ENCODE results near the gene ZNF862.
"Not testable (repeated sequence)": the region's sequence is repeated elsewhere in the genome, so short reads cannot be mapped to it uniquely, and the experiment has no call there.

Gene ZNF862

GRCh38 chr7:149880638-149881311, 42.6 kb downstream of the ZNF862 start:
- no peak for DNase-seq (ENCODE audit: low read depth)

DNA sequence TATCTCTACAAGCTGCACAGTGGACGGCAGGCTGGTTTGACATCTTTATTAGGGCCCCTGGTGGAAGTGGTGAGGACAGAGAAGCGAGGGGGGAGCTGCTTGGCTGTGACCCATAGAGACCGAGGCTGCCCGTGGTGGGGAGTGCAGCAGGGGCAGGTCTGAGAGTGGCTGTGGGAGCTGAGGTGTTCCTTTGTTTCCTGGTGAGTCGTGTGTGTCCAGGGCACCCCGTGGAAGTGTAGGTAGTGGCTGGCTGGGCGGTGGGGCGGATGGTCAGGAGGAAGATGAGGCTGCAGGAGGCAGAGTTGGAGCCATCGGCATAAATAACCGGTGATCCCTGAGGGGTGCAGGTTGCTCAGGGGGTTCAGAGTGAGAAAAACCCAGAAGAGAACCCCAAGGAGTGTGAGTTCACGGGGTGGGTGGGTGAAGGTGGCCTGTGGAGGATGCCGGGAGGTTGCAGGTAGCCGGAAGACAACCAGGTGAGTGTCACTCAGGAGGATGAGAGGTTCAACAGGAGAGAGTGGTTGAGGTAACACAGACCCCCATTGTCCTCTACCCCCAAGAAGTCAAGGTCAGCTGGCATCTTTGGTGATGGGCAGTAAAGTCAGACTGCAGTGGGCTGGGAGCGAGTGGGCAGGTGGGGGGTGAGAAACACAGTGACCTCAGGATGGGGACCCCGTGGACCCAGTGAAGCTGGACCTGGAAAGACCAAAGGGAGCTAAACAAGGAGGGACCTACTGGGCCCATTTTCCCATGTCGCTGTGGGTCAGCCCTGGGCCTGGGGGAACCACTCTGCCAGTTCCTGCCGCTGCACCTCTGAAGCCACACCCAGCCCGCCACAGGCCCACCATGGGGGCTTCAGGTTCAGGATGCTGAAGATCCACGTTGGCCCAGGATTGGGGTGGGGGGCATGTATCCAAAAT, 43.4 kb downstream of the ZNF862 start:
- DNase-seq (ENCODE audit: low read depth): no peak

- DNase-seq (ENCODE audit: low read depth): no peak
Measured at GRCh38 chr7:149882248-149883047, 44.3 kb downstream of the ZNF862 start.

GRCh38 chr7:149883048-149883438, 44.9 kb downstream of the ZNF862 start:
- DNase-seq (ENCODE audit: low read depth): no peak

DNA sequence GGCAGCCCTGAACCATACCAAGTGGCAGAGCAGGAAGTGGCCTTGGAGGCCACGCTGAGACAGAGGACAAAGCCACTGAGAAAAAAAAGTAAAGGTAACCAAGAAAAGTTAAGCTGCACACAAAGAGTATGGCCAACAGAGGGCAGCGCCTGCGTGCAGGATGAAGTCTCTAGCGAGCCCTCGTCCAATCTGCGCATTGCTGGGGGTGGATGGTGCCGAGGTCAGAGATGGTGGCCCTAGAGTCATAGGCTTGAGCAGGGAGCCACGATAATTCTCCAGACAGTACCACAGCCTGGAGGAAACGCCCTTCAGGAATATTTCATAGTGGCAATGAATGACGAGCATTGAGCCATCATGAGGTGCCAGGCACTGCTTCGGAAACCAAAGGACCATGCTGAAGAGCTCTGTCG, 45.3 kb downstream of the ZNF862 start:
- no peak for DNase-seq (ENCODE audit: low read depth)

DNA sequence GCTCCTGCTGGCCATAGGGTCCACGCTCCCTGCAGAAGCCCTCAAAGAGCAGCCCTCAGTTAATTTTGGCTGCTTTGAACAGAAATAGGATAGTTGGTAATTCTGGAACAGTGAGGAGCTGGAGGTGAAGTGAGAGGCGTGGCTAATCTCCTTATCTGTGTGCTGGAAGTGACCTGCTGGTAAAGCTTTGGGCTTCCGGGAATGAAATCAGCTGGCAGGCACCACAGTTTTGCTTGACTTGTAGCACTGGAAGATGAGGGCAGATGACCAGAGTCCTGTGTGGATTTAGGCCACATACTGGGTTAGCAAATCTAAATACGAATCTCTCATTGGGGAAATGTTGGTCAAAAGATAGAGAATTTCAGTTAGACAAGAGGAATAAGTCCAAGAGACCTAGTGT, 45.8 kb downstream of the ZNF862 start:
- DNase-seq (ENCODE audit: low read depth): no peak

DNA sequence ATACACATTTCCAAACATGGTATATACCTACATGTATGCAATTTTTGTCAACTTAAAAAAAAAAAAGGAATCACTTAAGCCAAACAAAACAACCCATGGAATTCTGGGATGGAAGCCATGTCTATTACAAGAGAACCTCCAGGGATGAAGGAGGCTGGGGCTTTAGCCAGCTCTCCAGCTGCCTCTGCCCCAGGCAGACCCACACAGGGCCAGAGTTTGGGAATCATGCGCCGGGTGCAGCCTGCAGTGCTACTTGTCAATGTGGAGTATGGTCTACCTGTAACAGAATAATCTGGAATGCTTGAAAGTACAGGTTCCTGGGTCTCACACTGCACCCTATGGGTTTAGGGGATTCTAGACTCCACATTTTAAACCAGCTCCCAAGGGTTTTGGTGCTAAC, 46.4 kb downstream of the ZNF862 start:
- no peak for DNase-seq (ENCODE audit: low read depth)

- DNase-seq (ENCODE audit: low read depth): no peak
Measured at GRCh38 chr7:149885191-149886017, 47.2 kb downstream of the ZNF862 start.

- DNase-seq (ENCODE audit: low read depth): no peak
Measured at GRCh38 chr7:149886018-149886415, 47.8 kb downstream of the ZNF862 start.

GRCh38 chr7:149887311-149887710, 49.1 kb downstream of the ZNF862 start:
- DNase-seq (ENCODE audit: low read depth): no peak

DNA sequence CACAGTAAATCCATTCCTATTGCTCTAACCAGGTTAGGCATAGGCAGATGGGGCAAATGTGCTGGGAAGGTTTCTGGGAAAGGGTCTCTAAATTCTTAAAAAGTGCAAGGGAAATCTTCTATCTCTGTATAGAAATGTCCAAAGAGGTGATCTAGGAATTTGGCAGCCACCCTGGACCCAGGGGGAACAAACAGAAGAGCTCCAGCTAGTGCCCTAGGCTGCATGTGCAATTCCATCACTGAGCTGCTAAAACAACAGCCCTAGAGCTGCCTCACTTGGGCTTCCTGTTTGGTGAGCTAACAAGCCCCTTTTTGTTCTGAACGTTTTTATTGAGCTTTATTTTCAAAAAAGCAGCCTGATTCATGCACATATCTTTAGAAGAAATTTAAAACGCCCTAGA, 52.5 kb downstream of the ZNF862 start:
- not testable (repeated sequence) for DNase-seq (ENCODE audit: low read depth)

DNA sequence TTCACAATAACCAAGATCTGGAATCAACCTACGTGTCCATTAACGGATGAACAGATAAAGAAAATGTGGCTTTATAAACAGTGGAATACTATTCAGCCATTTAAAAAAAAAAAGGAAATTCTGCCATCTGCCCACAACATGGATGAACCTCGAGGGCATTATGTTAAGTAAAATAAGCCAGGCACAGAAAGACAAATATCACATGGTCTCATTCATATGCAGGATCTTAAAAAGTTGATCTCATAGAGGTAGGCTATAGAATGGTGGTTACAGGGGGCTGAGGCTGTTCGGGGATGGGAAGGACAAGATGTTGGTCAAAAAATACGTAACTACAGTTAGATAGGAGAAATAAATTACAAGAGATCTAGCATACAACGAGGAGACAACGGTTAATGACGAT, 56.8 kb downstream of the ZNF862 start:
- DNase-seq (ENCODE audit: low read depth): not testable (repeated sequence)

- DNase-seq (ENCODE audit: low read depth): not testable (repeated sequence)
Measured at GRCh38 chr7:149907776-149908376, 69.7 kb downstream of the ZNF862 start.

DNA sequence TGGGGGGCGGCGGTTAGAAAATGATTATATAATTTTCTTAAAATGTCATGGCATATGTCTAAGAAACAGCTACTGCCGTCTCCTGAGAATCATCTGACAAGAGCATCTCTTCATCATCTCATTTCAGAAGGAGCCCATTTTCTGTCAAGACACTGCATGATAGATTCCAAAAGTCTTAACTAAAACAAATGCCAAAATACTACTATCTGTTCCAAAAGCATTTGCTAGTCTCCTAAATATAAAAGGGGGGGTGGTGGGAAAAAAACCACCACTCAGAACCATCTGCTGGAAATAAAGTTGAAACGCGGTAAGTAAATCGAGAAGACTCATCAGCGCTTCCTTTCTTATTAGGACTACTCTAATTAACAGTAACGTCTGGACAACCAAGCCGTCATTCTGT, 72.0 kb downstream of the ZNF862 start:
- DNase-seq (ENCODE audit: low read depth): not testable (repeated sequence)

GRCh38 chr7:149912126-149912525, 74.0 kb downstream of the ZNF862 start:
- not testable (repeated sequence) for DNase-seq (ENCODE audit: low read depth)

Measured in activated T-cell treated with anti-CD3 and anti-CD28 coated beads for 24 hours (primary cell).